GM18867 (cell line): ENCODE measurements around the gene CIC.

Experiments
- ATAC-seq: cut with Tn5 transposase; IDR thresholded peaks from one replicate; pipeline ENCODE4 v1.9.1; 2021; ENCODE audit warnings: mild to moderate bottlenecking, moderate library complexity; ENCODE audit not compliant: unreplicated experiment

CIC gene

GRCh38 chr19:42286349-42287016, 17.4 kb downstream of the CIC start:
- ATAC-seq = no peak

- no peak for ATAC-seq
These were observed 18.2 kb downstream of the CIC start for GRCh38 chr19:42287017-42287826.

- no peak for ATAC-seq
These were observed 18.7 kb downstream of the CIC start for GRCh38 chr19:42287827-42288107.

GRCh38 chr19:42288387-42288786, 19.3 kb downstream of the CIC start:
- no peak for ATAC-seq

- ATAC-seq = no peak
These were observed 20.0 kb downstream of the CIC start for GRCh38 chr19:42288881-42289555.

GRCh38 chr19:42289556-42290041, 20.5 kb downstream of the CIC start:
- no peak for ATAC-seq

GRCh38 chr19:42290136-42290522, 21.1 kb downstream of the CIC start:
- ATAC-seq = no peak

GRCh38 chr19:42290523-42291434, 21.7 kb downstream of the CIC start:
- ATAC-seq = no peak

GRCh38 chr19:42291435-42291810, 22.4 kb downstream of the CIC start:
- no peak for ATAC-seq

GRCh38 chr19:42292042-42292960, 23.2 kb downstream of the CIC start:
- no peak for ATAC-seq

- ATAC-seq = no peak
These were observed 23.9 kb downstream of the CIC start for GRCh38 chr19:42292963-42293362.

GRCh38 chr19:42293540-42293939, 24.5 kb downstream of the CIC start:
- no peak for ATAC-seq

- no peak for ATAC-seq
These were observed 24.9 kb downstream of the CIC start for GRCh38 chr19:42293948-42294347.

- ATAC-seq = no peak
These were observed 25.6 kb downstream of the CIC start for GRCh38 chr19:42294471-42295137.

- ATAC-seq = no peak
These were observed 26.3 kb downstream of the CIC start for GRCh38 chr19:42295342-42295741.

- ATAC-seq = peak; percentile 51
These were observed 26.9 kb downstream of the CIC start for GRCh38 chr19:42295831-42296525.

- no peak for ATAC-seq
These were observed 28.0 kb downstream of the CIC start for GRCh38 chr19:42297039-42297438.

GRCh38 chr19:42301646-42302203, 32.7 kb downstream of the CIC start, which contains the start of gene PRR19:
Gene PRR19, plus strand, starts transcription at chr19:42302132. Its CDS starts 7,453 bp downstream, at chr19:42309585.
- ATAC-seq = peak; percentile 20
